SU-DHL-6 (cell line): ENCODE data around the gene BMP10.

Experiments used
- H2AFZ ChIP-seq: fragments of 200-600 bp; sonication (generic); 2 replicates; pipeline ENCODE4 v1.6.1; 2014; ENCODE audit warnings: low read depth, mild to moderate bottlenecking, moderate library complexity, mixed read lengths, antibody characterized with exemption, low read length; ENCODE audit not compliant: severe bottlenecking
- H3F3A ChIP-seq: fragments of 200-600 bp; shearing (Covaris generic); 2 replicates; pipeline ENCODE4 v1.6.0; 2016; ENCODE audit warnings: antibody characterized with exemption, mild to moderate bottlenecking; ENCODE audit not compliant: insufficient read depth
- H3K27ac ChIP-seq: fragments of 200-600 bp; sonication (generic); 2 replicates; pipeline ENCODE4 v1.5.1; 2016; ENCODE audit warnings: low read depth, mild to moderate bottlenecking, low read length, moderate library complexity, mixed read lengths
- H3K27me3 ChIP-seq: fragments of 200-600 bp; sonication (generic), shearing (Covaris generic); 2 replicates; pipeline ENCODE4 v1.6.0; 2014; ENCODE audit warnings: mild to moderate bottlenecking, low read length
- H3K36me3 ChIP-seq: fragments of 200-600 bp; sonication (generic); 2 replicates; pipeline ENCODE4 v1.6.1; 2014; ENCODE audit warnings: mild to moderate bottlenecking, low read length, mixed read lengths
- H3K4me2 ChIP-seq: fragments of 300-600, 200-600 bp; shearing (Covaris generic), sonication (generic); 2 replicates; pipeline ENCODE4 v1.6.0; 2014; ENCODE audit warnings: low read length, low read depth, mild to moderate bottlenecking; ENCODE audit not compliant: poor library complexity, severe bottlenecking
- H3K4me3 ChIP-seq: fragments of 200-600 bp; sonication (generic); 2 replicates; pipeline ENCODE4 v1.5.1; 2014; ENCODE audit warnings: antibody characterized with exemption, low read length, mild to moderate bottlenecking, mixed read lengths; ENCODE audit not compliant: insufficient read depth, poor library complexity, severe bottlenecking
- H3K79me2 ChIP-seq: fragments of 200-600 bp; sonication (generic); 2 replicates; pipeline ENCODE4 v1.6.1; 2014; ENCODE audit warnings: mild to moderate bottlenecking, low read length, moderate library complexity; ENCODE audit not compliant: insufficient read depth
- H3K9ac ChIP-seq: fragments of 200-600 bp; sonication (generic); 2 replicates; pipeline ENCODE4 v1.7.0; 2014; ENCODE audit warnings: mild to moderate bottlenecking, low read length
- H3K9me2 ChIP-seq: fragments of 200-600 bp; sonication (generic); replicated peaks from 2 replicates; pipeline ENCODE4 v1.6.1; 2014; ENCODE audit warnings: low read length; ENCODE audit not compliant: insufficient read depth
- H3K9me3 ChIP-seq: fragments of 200-600 bp; sonication (generic); 2 replicates; pipeline ENCODE4 v1.6.1; 2014; ENCODE audit warnings: low read length, mixed read lengths; ENCODE audit not compliant: insufficient read depth
- H4K20me1 ChIP-seq: fragments of 200-600 bp; sonication (generic); 2 replicates; pipeline ENCODE4 v1.6.1; 2014; ENCODE audit warnings: low read depth, mild to moderate bottlenecking, antibody characterized with exemption, low read length, moderate library complexity, mixed read lengths
- EZH2phosphoT487 ChIP-seq: fragments of 200-600 bp; sonication (generic), shearing (Covaris generic); conservative IDR thresholded peaks from 2 replicates; pipeline ENCODE4 v1.6.1; 2018; ENCODE audit warnings: mild to moderate bottlenecking, antibody characterized with exemption, low read length, moderate library complexity, mixed read lengths
- TF ChIP-seq, protein P1 (sequence below): fragments of 200-600 bp; sonication (generic); IDR thresholded peaks from one replicate; pipeline ENCODE4 v1.5.1; 2017; ENCODE audit warnings: antibody characterized with exemption, mild to moderate bottlenecking, low read length, moderate library complexity; ENCODE audit not compliant: insufficient read depth, poor library complexity, severe bottlenecking

The BMP10 gene

DNA sequence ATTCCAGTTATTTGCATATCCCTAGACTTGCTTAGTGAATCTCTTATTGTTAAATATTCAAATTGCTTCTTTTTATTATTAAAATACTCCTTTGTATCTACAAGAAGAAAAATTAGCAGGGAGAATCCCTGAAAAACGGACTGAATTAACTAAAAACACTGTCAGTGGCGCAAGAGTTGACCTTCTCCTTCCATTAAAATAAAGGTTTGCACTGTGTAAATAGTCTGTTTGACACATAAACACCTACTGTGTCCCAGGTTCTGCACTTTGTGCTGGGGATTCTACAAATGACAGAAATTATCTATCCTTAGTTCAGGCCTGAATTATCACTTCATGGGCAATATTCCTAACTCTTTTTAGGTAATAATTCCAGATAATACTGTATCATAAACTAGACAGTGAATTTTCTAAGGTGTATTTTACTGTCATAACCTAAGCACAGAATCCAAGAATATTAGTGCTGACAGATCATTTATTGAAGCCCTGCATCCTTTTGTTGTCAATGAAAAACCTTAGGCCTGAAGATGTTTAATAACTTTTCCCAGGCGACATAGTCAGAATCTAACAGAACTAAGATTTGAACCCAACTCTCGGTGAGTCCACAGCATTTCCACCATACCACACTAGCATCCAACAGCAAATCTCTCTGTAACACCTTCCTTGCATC is 17.0 kb upstream of the BMP10 start:
- Histone ChIP-seq H3K9me2 (no peaks in the 10 kb centered on the region), H3F3A (no peaks in the 10 kb centered on the region), H4K20me1 (no peaks in the 10 kb centered on the region), H3K36me3 (no peaks in the 10 kb centered on the region), H3K27me3 (no peaks in the 10 kb centered on the region), H3K4me3 (no peak overlapping the region), H3K79me2 (no peaks in the 10 kb centered on the region), H3K27ac (no peak overlapping the region), H3K9me3 (no peaks in the 10 kb centered on the region), H3K9ac (no peak overlapping the region), H2AFZ (no peak overlapping the region), H3K4me2 (no peak overlapping the region)
- TF ChIP-seq, protein P1, sequence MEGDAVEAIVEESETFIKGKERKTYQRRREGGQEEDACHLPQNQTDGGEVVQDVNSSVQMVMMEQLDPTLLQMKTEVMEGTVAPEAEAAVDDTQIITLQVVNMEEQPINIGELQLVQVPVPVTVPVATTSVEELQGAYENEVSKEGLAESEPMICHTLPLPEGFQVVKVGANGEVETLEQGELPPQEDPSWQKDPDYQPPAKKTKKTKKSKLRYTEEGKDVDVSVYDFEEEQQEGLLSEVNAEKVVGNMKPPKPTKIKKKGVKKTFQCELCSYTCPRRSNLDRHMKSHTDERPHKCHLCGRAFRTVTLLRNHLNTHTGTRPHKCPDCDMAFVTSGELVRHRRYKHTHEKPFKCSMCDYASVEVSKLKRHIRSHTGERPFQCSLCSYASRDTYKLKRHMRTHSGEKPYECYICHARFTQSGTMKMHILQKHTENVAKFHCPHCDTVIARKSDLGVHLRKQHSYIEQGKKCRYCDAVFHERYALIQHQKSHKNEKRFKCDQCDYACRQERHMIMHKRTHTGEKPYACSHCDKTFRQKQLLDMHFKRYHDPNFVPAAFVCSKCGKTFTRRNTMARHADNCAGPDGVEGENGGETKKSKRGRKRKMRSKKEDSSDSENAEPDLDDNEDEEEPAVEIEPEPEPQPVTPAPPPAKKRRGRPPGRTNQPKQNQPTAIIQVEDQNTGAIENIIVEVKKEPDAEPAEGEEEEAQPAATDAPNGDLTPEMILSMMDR, result no peak
- TF ChIP-seq EZH2phosphoT487, result no peak

DNA sequence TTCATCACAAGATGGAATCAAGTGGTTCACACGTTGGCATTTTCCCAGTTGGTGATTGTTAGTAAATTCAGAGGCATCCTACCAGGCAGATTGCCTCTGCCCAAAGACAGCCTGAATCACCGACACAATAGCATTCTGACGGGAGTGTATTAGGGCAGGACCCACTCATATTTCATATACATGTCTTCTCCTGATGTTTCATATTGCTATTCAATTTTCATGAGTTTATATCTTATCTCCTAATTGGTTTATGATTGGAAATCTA is 14.5 kb upstream of the BMP10 start:
- H3K9me3 ChIP-seq, result no peaks in the 10 kb centered on the region
- no peak for TF ChIP-seq EZH2phosphoT487
- TF ChIP-seq, protein P1, result no peak
- H3K79me2 ChIP-seq, result no peaks in the 10 kb centered on the region

DNA sequence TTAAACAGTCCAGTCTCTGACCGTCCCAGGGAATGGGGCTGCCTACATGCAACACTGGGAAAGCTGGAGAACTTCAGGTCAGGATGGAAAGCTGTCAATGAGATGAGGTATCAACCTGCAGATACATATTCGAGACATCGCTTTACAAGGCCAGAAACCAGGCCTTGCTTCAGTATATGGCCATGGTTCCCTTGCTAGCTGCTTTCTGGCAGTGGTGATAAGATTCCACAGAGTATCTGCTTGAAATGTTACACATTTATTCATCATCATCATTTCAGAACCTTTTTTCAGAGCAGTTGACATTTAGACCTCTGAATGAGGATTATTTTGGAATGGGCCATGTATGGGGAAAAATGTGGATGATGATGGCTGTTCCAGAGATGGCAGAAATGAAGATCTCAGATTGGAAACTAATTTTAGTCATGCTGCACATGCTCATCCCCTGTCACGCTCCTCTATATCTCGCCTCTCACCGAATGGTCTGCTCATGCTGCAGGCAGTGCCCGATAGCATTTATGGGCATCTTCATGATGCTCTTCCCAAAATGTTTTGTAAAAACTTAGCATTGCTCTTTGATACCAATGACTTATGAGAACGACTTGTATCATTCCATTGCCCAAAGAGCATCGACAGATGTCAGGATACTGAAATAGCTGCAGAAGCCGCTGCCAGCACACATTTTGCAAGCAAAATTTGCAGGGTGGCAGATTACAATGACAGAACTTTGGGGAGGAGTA is 14.0 kb upstream of the BMP10 start:
- no peaks in the 10 kb centered on the region for H3K79me2 ChIP-seq
- no peaks in the 10 kb centered on the region for H3K36me3 ChIP-seq
- H3F3A ChIP-seq, result no peaks in the 10 kb centered on the region
- H3K4me2 ChIP-seq, result no peak overlapping the region
- H3K27me3 ChIP-seq, result no peaks in the 10 kb centered on the region
- no peaks in the 10 kb centered on the region for H3K9me3 ChIP-seq
- no peak overlapping the region for H2AFZ ChIP-seq
- TF ChIP-seq EZH2phosphoT487, result no peak
- H3K27ac ChIP-seq, result no peak overlapping the region
- H3K9ac ChIP-seq, result no peak overlapping the region
- H3K9me2 ChIP-seq, result no peaks in the 10 kb centered on the region
- H3K4me3 ChIP-seq, result no peak overlapping the region
- H4K20me1 ChIP-seq, result no peaks in the 10 kb centered on the region

More for the DNA sequence above, 14.5 kb upstream of the BMP10 start:
- Histone ChIP-seq H3K36me3 (no peaks in the 10 kb centered on the region), H4K20me1 (no peaks in the 10 kb centered on the region), H3K9ac (no peak overlapping the region), H3K27ac (no peak overlapping the region), H3K4me3 (no peak overlapping the region), H3F3A (no peaks in the 10 kb centered on the region), H3K4me2 (no peak overlapping the region), H3K9me2 (no peaks in the 10 kb centered on the region), H2AFZ (no peak overlapping the region), H3K27me3 (no peaks in the 10 kb centered on the region)

DNA sequence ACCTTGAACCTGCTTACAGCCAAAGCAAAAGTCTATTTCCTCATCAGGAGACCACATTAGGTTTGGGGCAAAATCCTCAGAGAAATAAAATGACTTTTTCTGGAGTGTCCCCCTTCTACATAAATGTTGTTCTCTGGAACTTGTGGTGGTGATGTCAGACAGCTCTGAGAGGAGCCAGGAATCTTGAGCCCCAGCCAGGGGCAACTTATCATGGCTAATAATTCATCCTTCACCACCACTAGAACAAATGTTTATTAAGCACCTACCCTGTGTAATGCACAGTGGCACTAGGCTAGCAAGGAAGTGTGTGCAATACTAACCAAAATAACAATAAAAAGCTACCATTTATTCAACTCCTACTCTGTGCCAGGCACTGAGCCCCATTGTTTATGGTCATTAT is 9.0 kb upstream of the BMP10 start:
- no peaks in the 10 kb centered on the region for H3K36me3 ChIP-seq
- no peaks in the 10 kb centered on the region for H3K27me3 ChIP-seq
- H3F3A ChIP-seq, result no peaks in the 10 kb centered on the region
- TF ChIP-seq, protein P1, result no peak
- TF ChIP-seq EZH2phosphoT487, result no peak
- H3K4me3 ChIP-seq, result no peak overlapping the region
- no peak overlapping the region for H3K9ac ChIP-seq
- H3K79me2 ChIP-seq, result no peaks in the 10 kb centered on the region
- no peaks in the 10 kb centered on the region for H3K9me3 ChIP-seq
- no peaks in the 10 kb centered on the region for H3K9me2 ChIP-seq
- no peak overlapping the region for H3K4me2 ChIP-seq
- H3K27ac ChIP-seq, result no peak overlapping the region
- no peak overlapping the region for H2AFZ ChIP-seq
- no peaks in the 10 kb centered on the region for H4K20me1 ChIP-seq
